Smooth muscle cell of the brain vasculature (primary cell): ENCODE data around the gene RAB39A.

Source experiments
- DNase-seq: peaks from one replicate; pipeline ENCODE4 v3.0.0-alpha.2; 2012; ENCODE audit warnings: low read depth, low spot score

RAB39A gene

DNA sequence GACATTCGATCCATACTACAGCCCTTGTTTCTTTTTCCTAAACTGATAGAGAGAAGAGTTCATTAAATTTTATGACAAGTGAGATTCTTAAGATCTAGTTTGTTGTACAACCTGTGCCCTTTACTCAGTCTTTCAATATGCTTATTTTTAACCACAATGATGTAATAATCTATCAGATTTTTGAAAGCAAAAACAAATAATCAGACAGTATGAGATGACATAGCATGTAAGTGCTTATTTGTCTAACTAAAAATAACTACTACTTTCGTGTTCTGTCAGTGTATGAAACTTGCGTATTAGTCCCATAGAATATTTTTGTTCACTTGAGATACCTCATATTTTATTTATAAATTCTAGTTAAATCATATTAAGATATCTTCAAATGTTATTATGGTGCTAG is 33.2 kb downstream of the RAB39A start:
- DNase-seq, result no peak

DNA sequence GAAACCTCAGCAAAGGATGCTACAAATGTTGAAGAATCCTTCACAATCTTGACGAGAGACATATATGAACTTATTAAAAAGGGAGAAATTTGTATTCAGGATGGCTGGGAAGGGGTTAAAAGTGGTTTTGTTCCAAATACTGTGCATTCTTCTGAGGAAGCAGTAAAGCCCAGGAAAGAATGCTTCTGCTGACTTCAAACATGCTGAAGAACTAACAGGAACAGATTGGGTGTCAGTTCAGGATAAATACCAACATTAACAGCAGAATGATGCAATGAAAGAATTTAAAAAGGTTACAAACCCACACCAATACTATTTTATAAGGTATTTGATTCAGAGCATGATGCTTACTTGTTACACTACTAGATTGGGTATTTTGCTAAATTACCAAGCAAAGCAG is 33.9 kb downstream of the RAB39A start:
- no peak for DNase-seq

DNA sequence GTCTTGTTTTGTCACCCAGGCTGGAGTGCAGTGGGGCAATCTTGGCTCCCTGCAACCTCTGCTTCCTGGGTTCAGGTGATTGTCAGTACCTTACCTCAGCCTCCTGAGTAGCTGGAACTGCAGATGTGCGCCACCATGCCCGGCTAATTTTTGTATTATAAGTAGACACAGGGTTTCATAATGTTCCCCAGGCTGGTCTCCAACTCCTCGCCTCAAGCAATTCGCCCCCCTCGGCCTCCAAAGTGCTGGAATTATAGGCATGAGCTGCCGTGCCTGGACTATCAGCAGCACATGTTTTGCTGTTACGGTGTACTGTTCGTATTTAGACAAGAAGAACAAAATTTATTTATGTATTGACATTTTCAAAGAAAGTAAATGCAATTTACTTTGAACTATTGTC is 34.8 kb downstream of the RAB39A start:
- DNase-seq, result no peak

GRCh38 chr11:107969219-107969618 is 41.0 kb downstream of the RAB39A start:
- no peak for DNase-seq

GRCh38 chr11:107970049-107970448 is 41.8 kb downstream of the RAB39A start:
- DNase-seq, result no peak

DNA sequence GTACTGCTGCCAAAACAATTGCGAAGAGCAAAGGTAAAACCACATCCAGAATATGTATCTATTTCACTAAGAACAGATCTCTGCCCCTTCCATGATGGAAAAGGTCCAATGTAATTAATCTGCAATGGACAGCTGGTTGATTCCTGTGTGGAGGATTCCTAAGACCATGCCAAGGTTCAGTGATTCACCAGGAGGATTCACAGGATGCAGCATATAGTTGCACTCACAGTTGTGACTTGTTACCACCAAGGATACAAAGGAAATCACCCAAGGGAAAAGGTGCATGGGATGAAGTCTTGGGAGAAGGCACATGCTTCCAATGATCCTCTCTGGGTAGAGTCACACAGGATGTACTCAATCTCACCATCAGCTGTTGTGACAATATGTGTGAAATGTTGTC is 45.4 kb downstream of the RAB39A start:
- DNase-seq, result no peak

DNA sequence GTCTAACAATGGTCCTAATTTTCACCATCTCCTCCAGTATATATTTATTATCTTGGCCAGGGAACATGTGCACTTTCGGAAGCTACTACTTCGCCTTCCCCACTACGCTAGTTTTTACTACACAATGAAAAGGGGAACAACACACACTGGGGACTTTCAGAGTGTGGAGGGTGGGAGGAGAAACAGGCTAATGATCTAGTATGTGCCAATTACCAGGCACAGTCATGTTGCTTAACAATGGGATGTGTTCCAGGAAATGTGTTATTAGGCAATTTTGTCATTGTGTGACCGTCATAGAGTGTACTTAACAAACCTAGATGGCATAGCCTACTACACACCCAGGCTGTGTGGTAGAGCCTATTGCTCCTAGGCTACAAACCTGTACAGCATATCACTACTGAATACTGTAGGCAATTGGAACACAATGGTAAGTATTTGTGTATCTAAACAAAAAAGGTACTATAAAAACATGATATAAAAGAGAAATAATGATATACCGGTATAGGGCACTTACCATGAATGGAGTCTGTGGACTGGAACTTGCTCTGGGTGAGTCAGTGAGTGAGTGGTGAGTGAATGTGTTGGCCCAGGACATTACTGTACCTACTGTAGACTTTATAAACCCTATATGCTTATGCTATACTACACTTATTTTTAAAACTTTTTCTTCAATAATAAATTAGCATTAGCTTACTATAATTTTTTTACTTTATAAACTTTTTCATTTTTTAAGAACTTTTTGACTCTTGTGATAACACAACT is 60.3 kb downstream of the RAB39A start:
- DNase-seq, result no peak

GRCh38 chr11:107991868-107992414 is 63.7 kb downstream of the RAB39A start:
- DNase-seq, result no peak

DNA sequence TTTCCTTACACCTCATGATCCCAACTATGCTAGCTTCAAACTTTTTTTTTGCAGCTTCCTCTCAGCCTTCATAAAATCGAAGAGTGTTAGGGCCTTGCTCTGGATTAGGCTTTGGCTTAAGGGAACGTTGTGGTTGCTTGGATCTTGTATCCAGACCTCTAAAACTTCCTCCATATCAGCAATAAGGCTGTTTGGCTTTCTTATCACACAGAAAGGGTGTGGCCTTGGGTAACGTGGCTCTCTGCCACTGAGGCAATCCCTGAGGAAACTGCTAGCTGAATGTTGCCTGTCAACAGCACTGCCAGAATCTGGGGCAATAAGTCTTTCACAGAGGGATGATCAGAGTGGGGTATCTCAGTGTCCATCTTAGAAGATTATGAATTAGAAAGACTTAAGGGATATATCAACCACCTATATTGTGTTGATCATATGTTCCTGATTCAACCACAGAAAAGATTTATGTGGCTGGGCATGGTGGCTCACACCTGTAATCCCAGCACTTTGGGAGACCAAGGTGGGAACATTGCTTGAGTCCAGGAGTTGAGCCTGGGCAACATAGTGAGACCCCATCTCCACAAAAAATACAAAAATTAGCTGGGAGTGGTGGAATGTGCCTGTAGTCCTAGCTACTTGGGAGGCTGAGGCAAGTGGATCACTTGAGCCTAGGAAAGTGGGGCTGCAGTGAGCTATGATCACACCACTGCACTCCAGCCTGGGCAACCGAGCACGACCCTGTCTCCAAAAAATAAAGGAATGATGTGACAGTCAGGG is 67.9 kb downstream of the RAB39A start:
- no peak for DNase-seq

DNA sequence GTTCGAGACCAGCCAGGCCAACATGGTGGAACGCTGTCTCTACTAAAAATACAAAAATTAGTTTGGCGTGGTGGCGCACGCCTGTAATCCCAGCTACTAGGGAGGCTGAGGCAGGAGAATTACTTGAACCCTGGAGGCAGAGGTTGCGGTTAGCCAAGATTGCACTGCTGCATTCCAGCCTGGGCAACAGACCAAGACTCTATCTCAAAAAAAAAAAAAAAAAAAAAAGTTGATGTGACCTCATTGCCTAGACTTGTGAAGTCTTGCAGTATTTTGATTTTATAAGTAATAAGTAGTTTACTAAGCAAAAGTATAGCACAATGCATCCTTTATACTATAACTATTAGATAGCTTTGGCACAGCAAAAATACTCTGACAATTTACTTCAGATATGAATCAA is 70.5 kb downstream of the RAB39A start:
- no peak for DNase-seq

DNA sequence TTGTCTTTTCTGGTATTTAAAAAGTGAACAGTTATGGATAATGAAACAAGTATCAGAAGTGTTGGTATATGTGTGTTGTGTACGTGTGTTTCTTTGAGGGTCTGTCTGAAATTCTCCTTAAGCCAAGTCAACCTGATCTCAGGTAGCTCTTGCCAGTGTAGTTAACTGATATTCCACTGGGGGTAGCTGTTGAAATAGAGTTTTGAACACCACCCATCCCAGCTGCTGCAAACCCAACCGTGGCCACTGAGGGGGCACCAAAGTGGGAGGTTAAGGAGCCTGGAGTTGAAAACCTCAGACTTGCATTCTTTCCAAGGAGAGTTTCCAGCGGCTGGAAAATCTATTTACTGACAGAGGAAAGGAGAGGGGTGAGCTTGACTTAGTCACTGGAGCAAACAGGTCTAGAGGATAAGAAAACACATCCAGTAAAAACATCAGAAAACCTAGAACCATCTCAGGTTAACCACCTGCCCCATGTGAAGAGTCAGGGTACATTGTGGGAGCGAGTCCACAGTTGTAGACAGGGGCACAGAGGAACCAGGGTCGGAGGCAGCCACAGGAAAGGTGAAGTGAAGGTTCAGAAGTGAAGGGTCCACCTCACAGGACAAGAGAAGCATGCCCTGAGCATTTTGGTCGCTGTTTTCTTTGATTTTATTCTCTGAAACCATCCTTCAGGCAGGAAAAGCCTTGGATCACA is 71.7 kb downstream of the RAB39A start:
- DNase-seq, result no peak

GRCh38 chr11:108002476-108002875 is 74.2 kb downstream of the RAB39A start:
- DNase-seq, result no peak

DNA sequence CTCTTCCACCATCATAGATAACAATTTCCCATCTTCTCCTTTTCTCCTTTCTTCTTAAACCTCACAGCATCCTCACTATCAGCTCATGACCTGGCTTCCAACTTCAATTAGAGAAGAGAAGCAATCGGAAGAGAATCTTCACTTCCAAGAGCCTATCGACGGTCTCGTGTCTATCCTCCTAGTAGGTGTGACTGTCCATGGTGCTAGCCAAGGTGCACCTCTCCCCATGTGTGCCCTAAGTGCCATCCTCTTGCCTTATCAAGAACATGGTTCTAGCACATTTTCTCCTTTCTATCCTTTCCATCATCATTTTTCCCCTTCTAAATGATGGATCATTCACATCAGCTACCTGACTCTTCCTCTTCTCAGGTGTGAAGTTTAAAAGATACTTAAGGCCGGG is 75.4 kb downstream of the RAB39A start:
- DNase-seq, result no peak

DNA sequence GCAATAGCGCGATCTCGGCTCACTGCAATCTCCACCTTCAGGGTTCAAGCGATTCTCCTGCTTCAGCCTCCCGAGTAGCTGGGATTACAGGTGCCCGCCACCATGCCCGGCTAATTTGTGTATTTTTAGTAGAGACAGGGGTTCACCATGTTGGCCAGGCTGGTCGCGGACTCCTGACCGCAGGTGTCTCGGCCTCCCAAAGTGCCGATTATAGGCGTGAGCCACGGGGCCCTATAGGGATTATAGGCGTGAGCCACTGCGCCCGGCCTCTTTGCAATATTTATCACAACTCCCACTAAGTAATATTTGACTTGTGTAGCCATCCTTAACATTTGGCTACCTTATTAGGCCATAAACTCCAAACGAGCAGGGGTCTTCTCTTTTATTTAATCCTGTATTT is 79.6 kb downstream of the RAB39A start:
- no peak for DNase-seq

DNA sequence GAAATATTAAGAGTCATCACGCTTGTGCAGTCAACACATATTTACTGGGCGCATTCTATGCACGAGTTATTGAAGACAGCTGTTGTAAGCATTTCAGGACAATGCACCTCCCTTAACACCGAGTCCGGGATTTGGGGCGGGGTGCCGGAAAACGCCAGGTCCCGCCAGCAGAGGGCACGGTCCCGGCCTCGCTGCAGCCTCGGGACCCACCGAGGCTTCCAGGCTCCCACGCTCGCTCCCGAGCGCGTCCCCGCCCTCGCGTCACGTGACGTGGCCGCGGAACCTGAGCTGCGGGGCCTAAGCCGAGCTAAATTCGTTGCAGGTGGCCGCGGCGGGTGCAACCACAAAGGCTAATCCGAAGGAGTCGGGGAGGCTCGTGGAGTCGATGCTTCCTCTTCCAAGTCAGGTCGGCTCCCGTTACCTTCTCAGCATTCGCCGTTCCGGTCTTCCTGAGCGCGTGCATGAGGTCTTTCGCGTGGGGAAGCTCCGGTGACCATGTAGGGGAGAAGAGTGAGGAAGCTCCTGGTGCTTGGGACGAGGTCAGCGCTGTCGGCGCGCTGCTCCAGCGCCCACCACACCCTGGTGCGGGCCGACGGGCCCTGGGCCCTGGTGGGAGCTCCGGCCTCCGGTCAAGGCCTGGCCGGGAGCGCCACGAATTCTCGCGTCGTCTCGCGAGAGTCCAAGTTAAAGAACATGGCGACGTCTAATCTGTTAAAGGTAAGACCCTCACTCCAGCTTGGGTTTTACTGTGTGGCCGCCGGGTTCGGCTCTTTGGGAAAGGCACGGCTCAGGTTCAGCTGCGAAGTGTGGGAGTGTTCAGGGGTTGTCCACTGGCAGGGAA is 80.6 kb downstream of the RAB39A start, which contains the start of gene CUL5:
Gene CUL5 (plus strand): TSS at position 243 of the 841 bp plus-strand sequence. CDS start 451 bp downstream, at position 694.
- peak; percentile 87 for DNase-seq

GRCh38 chr11:108009497-108010370 is 81.5 kb downstream of the RAB39A start:
- no peak for DNase-seq

GRCh38 chr11:108012139-108012725 is 84.0 kb downstream of the RAB39A start:
- DNase-seq, result no peak
